Esophagus muscularis mucosa (tissue), 4 donors: ENCODE results near the gene CD2AP. TPM values are rescaled to one million over a fixed set of nuclear protein-coding genes. Genes with fewer than 3 reads are reported as not detected.
A peak's percentile ranks its signal among the peaks of the same experiment; 100 is the strongest.

Experiments
- DNase-seq: peaks from one replicate; pipeline ENCODE4 v3.0.0-alpha.2; 2017; ENCODE audit errors: extremely low spot score
- H3K27ac ChIP-seq, 4 donors: fragments of 200-600 bp; sonication (generic); replicated peaks in 1 of 4; 1 replicate in 3 of 4; 2 replicates in 1 of 4; pipeline ENCODE4 v1.5.1; 2016 to 2019; ENCODE audit warnings: mild to moderate bottlenecking in 1 of 4
- H3K27me3 ChIP-seq, 4 donors: fragments of 200-600 bp; sonication (generic); one replicate each; pipeline versions ENCODE4 v1.5.1 to v1.6.0; 2016 to 2019
- H3K36me3 ChIP-seq, 4 donors: fragments of 200-600 bp; sonication (generic); one replicate each; pipeline ENCODE4 v1.5.1; 2016 to 2019
- H3K4me1 ChIP-seq, 4 donors: fragments of 200-600 bp; sonication (generic); one replicate each; pipeline ENCODE4 v1.5.1; 2016 to 2019
- H3K4me3 ChIP-seq, 4 donors: fragments of 200-600 bp; sonication (generic); 1 replicate in 2 of 4; 2 replicates in 2 of 4; pipeline ENCODE4 v1.5.1; 2016 to 2019; ENCODE audit warnings: mild to moderate bottlenecking in 4 of 4, moderate library complexity in 1 of 4
- H3K9me3 ChIP-seq, 4 donors: fragments of 200-600 bp; sonication (generic); 1 replicate in 3 of 4; 2 replicates in 1 of 4; pipeline ENCODE4 v1.5.1; 2016 to 2019
- EP300 ChIP-seq: sonication (generic); formaldehyde crosslinking; IDR thresholded peaks from one replicate; pipeline ENCODE4 v1.6.1; 2017; ENCODE audit warnings: antibody characterized with exemption
- POLR2A ChIP-seq: fragments of 450-650 bp; IDR thresholded peaks from one replicate; pipeline ENCODE4 v1.6.1; 2017; ENCODE audit warnings: antibody characterized with exemption, moderate library complexity, mild to moderate bottlenecking, low read depth
- POLR2AphosphoS5 ChIP-seq, 2 donors: sonication (generic); formaldehyde crosslinking; IDR thresholded peaks; one replicate each; pipeline ENCODE4 v1.6.1; 2017; ENCODE audit warnings: antibody characterized with exemption in 2 of 2
- WGBS: methylation state at CpG from one replicate; pipeline ENCODE4 v1.1.5; 2018; 5-methylcytosine and 5-hydroxymethylcytosine counted together
- intact Hi-C: fragments of 100-400 bp; cut with DNase I; formaldehyde crosslinking; loops from one replicate; pipeline ENCODE4 v1.15.1; 2023
- total RNA-seq, 4 donors: library from RNA; depleted of rRNA; stranded (reverse); fragments of >200 nt; gene quantifications; one replicate each; pipeline versions ENCODE4 v1.1.0 to v1.2.1, GENCODE V29; 2016
- TF ChIP-seq, protein P1 (sequence below), 3 experiments: fragments of 200-600 bp in 2 of 3; fragments of 450-650 bp in 1 of 3; sonication (generic) in 2 of 3; IDR thresholded peaks; one replicate each; pipeline ENCODE4 v1.5.1; 2017 to 2019; ENCODE audit warnings: antibody characterized with exemption in 3 of 3, mild to moderate bottlenecking in 2 of 3, moderate library complexity in 1 of 3

The CD2AP gene
- total RNA-seq, 4 donors from 2014 or later: 17.2 to 20.7 (median 20.0) TPM

DNA sequence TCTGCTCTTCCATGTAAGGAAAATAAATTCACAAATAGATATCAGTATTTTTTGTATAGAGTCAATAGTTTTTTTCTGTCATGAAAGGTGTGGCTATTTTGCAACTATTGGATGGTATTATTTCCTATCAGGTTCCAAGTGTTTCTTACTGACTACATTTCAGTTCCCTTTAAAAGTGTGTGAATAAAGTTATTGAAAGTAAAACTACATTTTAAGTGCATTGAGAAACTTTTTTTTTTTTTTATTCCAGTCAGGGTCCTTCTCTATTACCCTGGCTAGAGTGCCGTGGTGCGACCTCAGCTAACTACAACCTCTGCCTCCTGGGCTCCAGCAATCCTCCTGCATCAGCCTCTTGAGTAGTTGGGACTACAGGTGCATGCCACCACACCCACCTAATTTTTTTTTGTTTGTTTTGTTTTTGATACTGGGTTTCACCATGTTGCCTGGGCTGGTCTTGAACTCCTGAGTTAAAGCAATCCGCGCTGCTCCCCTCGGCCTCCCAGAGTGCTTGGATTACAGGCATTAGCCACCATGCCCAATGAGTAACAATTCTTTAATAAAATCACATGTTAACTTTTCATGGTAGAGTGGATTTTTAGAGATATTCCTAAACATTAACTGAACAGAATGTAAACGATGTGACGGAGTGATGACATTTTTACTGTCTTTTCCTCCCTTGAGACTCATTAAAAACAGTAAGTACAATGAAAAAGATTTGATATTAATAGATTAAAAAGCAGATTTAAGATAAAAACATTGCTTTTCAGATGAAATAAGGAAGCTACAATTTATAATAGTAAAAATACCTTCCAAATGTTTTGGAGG is 151.1 kb downstream of the CD2AP start:
- Histone ChIP-seq H3K9me3 (no peaks in the 10 kb centered on the region), H3K27ac (no peak overlapping the region), H3K27me3 (no peaks in the 10 kb centered on the region), H3K4me3 (no peak overlapping the region), H3K4me1 (peaks cover 0 to 16% (median 9%) of the 10 kb centered on the region in 4 donors), H3K36me3 (peaks cover 0 to 4% (median 0%) of the 10 kb centered on the region in 4 donors)
- whole genome bisulfite sequencing: 87% methylated on average over 7 of the region's 7 CpGs
- TF ChIP-seq POLR2AphosphoS5 (IDR thresholded peaks at IDR 0.05) (no peak), EP300 (no peak), POLR2A (no peak)
- TF ChIP-seq, protein P1, sequence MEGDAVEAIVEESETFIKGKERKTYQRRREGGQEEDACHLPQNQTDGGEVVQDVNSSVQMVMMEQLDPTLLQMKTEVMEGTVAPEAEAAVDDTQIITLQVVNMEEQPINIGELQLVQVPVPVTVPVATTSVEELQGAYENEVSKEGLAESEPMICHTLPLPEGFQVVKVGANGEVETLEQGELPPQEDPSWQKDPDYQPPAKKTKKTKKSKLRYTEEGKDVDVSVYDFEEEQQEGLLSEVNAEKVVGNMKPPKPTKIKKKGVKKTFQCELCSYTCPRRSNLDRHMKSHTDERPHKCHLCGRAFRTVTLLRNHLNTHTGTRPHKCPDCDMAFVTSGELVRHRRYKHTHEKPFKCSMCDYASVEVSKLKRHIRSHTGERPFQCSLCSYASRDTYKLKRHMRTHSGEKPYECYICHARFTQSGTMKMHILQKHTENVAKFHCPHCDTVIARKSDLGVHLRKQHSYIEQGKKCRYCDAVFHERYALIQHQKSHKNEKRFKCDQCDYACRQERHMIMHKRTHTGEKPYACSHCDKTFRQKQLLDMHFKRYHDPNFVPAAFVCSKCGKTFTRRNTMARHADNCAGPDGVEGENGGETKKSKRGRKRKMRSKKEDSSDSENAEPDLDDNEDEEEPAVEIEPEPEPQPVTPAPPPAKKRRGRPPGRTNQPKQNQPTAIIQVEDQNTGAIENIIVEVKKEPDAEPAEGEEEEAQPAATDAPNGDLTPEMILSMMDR (IDR thresholded peaks at IDR 0.05): no peak
- no peak for DNase-seq
- intact Hi-C loops: no loop called here

DNA sequence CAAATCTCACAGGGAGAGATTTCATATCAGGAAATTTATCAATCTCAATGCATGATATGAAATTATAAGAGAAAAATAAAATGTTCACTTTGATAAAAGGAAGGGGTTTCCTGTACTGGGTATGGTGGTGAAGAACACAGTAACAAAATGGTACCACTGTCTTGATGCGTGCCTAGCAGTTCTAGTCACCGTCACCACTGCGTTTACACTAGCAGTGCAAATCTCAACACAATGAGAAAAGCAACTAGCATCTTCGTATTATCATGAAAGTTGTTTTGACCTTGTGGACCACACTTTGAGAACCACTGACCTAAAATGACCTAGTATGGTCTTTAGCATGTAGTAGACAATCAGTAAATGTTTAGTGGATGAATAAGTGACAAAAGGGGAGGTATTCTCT is 152.4 kb downstream of the CD2AP start:
- Histone ChIP-seq H3K27ac (no peak overlapping the region), H3K4me3 (no peak overlapping the region), H3K4me1 (peaks cover 11 to 24% (median 16%) of the 10 kb centered on the region in 4 donors), H3K9me3 (no peaks in the 10 kb centered on the region), H3K36me3 (no peaks in the 10 kb centered on the region), H3K27me3 (no peaks in the 10 kb centered on the region)
- intact Hi-C loops: loop anchor here (5.0 kb wide), 1 partner anchor 152 kb away; the partner anchor contains the start of gene OPN5
- DNase-seq: no peak
- 91% methylated on average over 4 of the region's 4 CpGs for WGBS
- TF ChIP-seq POLR2A: no peak
- TF ChIP-seq, protein P1 (IDR thresholded peaks at IDR 0.05): no peak
- TF ChIP-seq POLR2AphosphoS5 (IDR thresholded peaks at IDR 0.05): no peak
- no peak for TF ChIP-seq EP300

DNA sequence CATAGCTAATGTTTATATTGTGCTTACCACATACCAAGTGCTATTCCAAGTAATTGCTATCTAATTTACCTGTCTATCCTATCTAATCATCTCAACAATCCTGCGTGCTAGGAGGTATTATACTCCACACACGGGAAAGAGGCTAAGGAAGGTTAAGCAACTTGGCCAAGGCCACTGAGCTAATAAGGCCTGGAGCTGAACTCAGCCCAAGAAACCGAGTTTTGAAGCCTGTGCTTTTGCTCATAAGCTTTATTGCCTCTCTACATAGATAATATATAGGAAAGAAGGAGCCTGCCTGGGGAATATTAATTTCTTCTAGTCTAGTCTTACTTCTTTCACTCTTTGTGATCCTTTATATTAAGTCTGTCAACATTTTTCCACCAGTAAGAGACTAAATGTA is 153.0 kb downstream of the CD2AP start:
- Histone ChIP-seq H3K9me3 (no peaks in the 10 kb centered on the region), H3K4me3 (no peak overlapping the region), H3K4me1 (peaks cover 11 to 24% (median 17%) of the 10 kb centered on the region in 4 donors), H3K36me3 (no peaks in the 10 kb centered on the region), H3K27me3 (no peaks in the 10 kb centered on the region), H3K27ac (no peak overlapping the region)
- WGBS: 75% methylated on average over 3 of the region's 3 CpGs
- no peak for DNase-seq
- intact Hi-C loops: loop anchor here (5.0 kb wide), 1 partner anchor 152 kb away; the partner anchor contains the start of gene OPN5
- TF ChIP-seq EP300 (no peak), POLR2A (no peak)

DNA sequence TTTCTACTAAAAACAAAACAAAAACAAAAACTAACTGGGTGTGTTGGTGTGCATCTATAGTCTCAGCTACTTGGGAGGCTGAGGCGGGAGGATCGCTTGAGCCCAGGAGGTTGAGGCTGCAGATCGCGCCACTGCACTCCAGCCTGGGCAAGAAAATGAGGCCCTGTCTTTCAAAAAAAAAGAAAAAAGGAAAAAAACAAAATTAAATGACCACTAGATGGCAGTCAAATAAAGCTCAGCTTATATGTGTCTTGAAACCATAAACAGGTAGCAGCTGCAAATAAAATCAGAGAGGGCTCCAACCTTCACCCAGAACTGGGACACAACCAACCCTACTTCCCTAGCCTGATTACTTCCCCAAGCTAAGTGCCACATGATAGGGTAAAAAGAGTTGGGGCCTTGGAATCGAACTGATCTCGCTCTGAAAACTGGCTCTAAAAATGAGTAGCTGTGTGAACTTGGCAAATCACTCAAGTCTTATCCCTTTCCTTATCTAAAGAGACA is 153.7 kb downstream of the CD2AP start:
- Histone ChIP-seq H3K4me3 (no peak overlapping the region), H3K4me1 (peaks cover 11 to 24% (median 17%) of the 10 kb centered on the region in 4 donors), H3K36me3 (no peaks in the 10 kb centered on the region), H3K27ac (no peak overlapping the region), H3K27me3 (no peaks in the 10 kb centered on the region), H3K9me3 (no peaks in the 10 kb centered on the region)
- WGBS: 60% methylated on average over 6 of the region's 6 CpGs
- TF ChIP-seq, protein P1 (IDR thresholded peaks at IDR 0.05): peak; percentile 42 to 63 (median 54)
- no peak for TF ChIP-seq EP300
- intact Hi-C loops: loop anchor here (5.0 kb wide), 1 partner anchor 151 kb away; the partner anchor contains the start of gene OPN5
- no peak for DNase-seq

DNA sequence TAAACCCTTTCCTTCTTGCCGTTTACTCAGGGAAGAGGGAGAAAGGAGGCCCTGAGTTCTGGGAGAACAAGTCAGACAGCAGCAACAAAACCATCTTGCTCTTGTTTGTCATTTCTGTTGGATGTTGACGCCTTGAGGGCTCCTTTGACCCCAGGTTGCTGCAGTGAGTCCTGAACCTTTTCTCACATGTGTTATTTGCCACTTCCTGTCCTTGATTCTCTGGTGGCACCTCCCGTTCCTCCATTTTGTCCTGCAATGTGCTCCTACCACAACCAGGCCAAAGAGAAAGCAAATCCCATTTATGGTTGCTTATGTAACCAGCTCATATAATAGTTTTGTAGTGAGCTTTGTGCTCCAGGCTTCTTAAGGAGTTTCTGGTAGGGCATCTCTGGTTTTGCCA is 154.2 kb downstream of the CD2AP start:
- WGBS: 66% methylated on average over 3 of the region's 3 CpGs
- H3K4me1 ChIP-seq: peaks cover 11 to 24% (median 17%) of the 10 kb centered on the region in 4 donors
- TF ChIP-seq POLR2A: no peak
- intact Hi-C loops: loop anchor here (5.0 kb wide), 1 partner anchor 151 kb away; the partner anchor contains the start of gene OPN5
- H3K27me3 ChIP-seq: no peaks in the 10 kb centered on the region
- H3K4me3 ChIP-seq: no peak overlapping the region
- DNase-seq: no peak
- no peaks in the 10 kb centered on the region for H3K9me3 ChIP-seq
- no peaks in the 10 kb centered on the region for H3K36me3 ChIP-seq
- H3K27ac ChIP-seq: no peak overlapping the region
